NCI-H1105 (cell line): ENCODE data around the gene PRAMEF9.
"Not testable (repeated sequence)": the region's sequence is repeated elsewhere in the genome, so short reads cannot be mapped to it uniquely, and the experiment has no call there.

Experiments
- DNase-seq: peaks from one replicate; lab custom pipeline; 2025; lab: John Stamatoyannopoulos, UW

The PRAMEF9 gene

DNA sequence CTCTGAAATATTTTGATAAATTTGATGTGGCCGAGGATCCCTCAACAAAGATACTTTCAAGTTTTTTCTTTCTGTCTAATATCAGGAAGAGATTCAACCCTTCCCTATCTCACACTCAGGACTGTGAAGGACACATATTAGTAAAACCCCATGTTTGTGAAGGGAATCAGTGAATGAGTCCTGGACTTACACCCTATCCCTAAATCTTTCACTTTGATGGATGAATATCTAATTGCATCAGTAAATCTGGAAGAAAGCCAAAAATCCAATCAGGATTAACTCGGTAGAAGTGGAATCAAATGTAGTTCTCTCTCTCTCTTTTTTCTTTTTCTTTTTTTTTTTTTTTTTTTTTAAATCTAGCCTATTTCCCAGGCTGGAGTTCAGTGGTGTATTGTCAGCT, at the start of gene PRAMEF9:
Gene PRAMEF9 (plus strand): TSS at position 301 of the 400 bp plus-strand sequence. CDS start 3,433 bp downstream, outside the sequence.
- DNase-seq: not testable (repeated sequence)

DNA sequence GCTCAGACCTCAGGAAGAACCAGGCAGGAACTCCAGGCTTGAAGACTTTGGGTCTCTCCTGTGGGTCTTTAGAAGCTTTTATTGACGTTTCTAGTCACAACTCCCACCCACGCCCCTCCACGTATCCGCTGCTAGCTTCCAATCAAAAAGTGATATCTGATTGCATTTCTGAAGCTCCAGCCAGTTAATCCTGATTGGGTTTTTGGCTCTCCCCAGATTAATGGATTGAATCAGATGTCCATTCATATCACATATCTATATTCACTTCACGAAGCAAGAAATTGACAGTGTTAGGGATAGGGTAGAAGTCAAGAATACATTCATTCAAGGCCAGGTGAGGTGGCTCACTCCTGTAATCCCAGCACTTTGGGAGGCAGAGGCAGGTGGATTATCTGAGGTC, 15.7 kb upstream of the PRAMEF9 start, which contains the start of gene PRAMEF26:
Gene PRAMEF26 (minus strand): TSS at position 101 of the 400 bp plus-strand sequence. CDS start 2,914 bp downstream, outside the sequence.
- DNase-seq: not testable (repeated sequence)

DNA sequence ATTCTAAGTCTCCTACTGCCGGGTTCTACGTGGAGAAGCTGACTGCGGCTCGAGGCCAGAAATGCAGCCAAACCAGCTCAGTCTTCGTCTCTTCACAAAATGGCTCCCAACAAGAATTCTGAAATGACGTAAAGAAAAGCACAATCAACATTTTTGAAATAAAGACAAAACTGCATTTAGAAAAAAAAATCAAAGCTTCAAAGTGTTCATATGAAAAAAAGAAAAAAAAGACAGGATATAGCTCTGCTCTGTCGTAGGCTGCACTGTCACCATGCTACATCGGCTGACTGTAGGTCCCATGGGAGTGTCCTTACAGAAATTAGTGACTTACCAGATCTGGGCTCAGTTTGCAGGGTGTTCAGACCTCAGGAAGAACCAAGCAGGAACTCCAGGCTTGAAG, 6.1 kb upstream of the PRAMEF9 start, which contains the start of gene HNRNPCL4:
Gene HNRNPCL4 (minus strand): TSS at position 101 of the 400 bp plus-strand sequence. CDS start 164 bp downstream, outside the sequence.
- DNase-seq: not testable (repeated sequence)

DNA sequence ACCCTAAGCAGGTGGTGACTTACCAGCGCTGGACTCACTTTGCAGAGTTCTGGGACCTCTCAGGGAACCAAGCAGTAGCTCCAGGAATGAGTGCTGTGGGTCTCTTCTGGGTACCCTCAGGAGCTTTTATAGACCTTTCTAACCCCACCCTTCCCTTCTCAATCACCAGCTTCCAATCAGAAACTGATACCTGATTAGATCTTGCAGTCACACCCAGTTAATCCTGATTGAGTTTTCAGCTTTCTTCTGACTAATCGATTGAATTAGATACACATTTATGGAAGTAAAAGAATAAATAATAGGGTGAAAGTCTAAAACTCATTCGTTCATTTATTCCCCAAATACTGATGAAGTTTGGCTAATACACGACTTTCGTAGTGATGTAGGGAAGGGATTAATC, 29.7 kb downstream of the PRAMEF9 start, which contains the start of gene PRAMEF13:
Gene PRAMEF13 (minus strand): TSS at position 101 of the 400 bp plus-strand sequence. CDS start 1,820 bp downstream, outside the sequence.
- not testable (repeated sequence) for DNase-seq

DNA sequence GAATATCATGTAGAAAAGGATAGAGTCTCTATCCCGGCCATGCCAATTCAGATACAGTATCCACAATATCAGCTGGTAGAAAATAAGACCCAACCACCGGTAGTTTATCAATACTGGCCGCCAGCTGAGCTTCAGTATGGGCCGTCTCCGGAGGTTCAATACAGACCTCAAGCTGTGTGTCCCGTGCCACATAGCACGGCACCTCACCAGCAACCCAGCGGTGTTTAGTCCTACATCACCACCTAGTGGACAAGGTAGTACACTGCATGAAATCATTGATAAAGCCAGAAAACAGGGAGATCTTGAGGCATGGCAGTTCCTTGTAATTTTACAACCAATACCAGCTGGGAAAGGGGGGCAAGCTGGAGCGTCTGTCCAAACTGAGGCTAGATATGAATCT, 37.1 kb downstream of the PRAMEF9 start:
- DNase-seq: not testable (repeated sequence)

DNA sequence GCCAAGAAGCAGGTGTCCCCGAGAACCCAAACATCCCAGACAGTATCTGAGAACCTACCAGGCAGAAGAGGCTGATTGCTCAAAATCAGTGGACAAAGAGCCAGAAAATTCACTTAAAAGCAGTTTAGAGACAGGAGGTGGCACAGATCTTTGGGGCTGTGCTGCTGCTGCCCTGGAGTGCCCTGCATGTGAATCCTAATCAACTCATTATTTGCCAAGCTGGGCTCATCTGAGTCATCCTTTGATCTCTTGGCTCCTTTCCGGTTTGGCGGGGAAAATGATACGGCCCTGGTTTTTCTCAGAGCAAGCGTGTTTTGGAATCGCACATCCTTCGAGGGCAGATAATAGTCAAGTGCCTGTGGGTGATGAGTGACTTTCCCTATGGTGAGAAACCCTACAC, 45.0 kb downstream of the PRAMEF9 start:
- not testable (repeated sequence) for DNase-seq

DNA sequence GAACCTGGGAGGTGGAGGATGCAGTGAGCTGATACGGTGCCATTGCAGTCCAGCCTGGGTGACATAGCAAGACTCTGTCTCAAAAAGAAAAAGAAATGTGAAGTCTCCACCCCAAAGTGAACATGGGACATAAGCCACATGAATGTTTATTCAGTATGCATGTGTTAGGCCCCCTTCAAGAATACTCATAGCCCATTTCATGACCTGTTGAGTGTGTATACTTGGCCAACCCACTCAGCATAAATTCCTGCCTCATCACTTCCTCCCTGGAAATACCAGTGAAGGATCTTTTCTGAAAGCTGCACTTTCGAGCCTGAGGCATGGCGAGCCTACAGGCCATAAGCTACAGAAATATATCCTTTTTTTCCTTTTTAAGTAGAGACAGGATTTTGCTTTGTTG, 47.6 kb downstream of the PRAMEF9 start:
- not testable (repeated sequence) for DNase-seq

DNA sequence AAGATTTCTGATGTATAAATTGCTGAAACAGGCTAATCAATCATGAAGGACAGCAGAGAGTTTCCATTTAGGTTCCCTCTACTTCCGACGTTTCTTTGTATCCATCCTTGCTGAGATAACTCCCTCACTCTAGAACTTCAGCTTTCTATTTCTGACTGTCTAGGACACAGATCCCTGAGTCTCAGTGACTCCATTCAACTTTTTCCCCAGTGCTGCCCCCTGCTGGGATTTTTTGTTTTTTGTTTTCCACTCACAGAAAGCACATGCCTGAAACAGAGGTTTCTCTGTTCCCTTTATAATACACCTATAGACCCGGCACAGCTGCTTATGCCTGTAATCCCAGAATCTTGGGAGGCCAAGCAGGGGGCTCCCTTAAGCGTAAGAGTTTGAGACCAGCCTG, 51.1 kb downstream of the PRAMEF9 start:
- DNase-seq: not testable (repeated sequence)

DNA sequence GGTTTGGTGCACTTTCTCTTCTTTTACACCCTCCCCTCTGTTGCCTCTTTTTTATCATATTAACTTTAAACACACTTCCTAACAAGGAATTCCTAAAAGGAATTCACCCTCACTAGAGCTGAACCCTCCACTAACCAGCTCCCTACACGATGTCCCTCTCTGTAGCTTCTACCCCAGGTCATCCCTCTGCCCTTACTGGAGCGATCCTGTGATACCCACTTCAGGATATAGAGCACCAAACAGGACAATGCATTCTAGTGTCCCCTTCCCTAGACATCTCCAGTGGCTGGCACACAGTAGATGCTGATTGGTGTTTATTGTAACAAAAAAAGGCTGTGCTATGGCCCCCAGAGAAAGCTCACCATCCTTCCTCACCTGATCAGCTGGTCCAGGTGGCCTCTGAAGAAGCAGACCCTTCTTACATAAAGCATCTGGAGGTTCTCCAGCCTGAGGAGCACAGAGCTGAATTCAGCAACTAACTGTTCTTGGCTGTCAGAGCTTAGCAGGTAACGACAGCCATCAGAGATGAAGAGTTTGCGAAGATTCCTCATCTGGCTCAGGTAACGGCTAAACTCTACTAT, 52.9 kb downstream of the PRAMEF9 start:
- DNase-seq: no peak

DNA sequence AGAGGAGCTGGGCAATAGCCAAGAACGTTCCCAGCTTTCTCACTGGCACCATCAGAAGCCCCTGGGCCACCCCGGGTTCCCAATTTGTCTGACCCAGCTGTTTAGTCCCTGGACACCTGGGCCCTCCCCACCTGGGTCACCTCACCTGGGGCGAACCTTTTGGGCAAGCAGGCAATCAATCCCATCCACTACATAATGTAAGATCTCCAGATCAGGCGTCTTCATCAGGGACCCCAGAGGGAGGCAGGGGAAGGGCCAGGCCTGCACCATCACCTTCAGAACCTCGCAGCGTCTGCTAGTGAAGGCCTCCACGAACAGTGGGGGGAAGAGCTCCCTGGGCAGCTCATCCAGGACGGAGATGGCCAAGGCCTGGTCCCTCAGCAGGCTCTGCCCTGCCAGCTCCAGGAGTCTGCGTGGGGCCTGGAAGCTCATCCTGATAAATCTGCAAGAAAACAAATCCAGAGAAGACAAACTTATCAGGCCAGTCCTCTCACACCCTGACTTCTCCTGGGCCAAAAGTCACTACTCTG, 54.1 kb downstream of the PRAMEF9 start, which contains the start of gene PRAMEF18:
Gene PRAMEF18 (minus strand): TSS at position 480 of the 530 bp plus-strand sequence. CDS start 48 bp downstream, at position 432.
- DNase-seq: not testable (repeated sequence)

DNA sequence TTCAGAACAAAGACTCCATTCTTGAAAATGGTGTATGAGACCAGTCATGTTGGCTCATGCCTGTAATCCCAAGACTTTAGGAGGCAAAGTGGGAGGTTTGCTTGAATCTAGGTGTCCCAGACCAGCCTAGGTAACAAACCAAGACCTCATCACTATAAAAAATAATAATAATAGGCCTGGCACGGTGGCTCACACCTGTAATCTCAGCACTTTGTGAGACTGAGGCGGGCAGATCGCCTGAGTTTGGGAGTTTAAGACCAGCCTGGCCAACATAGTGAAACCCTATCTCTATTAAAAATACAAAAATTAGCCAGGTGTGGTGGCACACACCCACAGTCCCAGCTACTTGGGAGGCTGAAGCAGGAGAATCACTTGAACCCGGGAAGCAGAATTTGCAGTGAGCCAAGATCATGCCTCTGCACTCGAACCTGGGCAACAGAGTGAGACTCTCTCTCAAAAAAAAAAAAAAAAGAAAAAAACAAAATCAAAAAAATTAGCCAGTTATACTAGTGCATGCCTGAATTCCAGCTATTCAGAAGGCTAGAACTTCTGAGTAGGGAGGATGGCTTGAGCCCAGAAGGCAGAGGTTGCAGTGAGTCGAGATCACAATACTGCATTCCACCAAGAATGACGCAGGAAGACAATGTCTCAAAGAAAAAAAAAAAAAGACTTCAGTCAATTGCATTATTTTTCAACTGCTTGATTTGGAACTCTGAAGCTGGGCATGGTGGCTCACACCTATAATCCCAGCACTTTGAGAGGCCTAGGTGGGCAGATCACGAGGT, 55.8 kb downstream of the PRAMEF9 start:
- DNase-seq: not testable (repeated sequence)

DNA sequence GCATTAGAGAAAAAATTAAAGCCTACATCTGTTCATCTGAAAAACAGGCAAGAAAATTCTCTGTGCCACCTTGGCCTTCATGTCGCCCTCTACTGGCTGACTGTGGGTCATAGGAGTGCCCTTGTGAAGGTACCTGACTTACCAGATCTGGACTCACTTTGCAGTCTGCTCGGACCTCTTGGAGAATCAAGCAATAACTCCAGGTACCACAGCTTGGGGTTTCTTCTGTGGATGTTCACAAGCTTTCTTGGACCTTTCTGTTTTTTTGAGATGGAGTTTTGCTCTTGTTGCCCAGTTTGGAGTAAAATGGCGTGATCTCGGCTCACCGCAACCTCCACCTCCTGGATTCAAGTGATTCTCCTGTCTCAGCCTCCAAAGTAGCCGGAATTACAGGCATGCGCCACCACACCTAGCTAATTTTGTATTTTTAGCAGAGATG, 56.7 kb downstream of the PRAMEF9 start:
- peak; percentile 12 for DNase-seq
